ENCODE results near the gene ZFAND2B.

ZFAND2B gene

DNA sequence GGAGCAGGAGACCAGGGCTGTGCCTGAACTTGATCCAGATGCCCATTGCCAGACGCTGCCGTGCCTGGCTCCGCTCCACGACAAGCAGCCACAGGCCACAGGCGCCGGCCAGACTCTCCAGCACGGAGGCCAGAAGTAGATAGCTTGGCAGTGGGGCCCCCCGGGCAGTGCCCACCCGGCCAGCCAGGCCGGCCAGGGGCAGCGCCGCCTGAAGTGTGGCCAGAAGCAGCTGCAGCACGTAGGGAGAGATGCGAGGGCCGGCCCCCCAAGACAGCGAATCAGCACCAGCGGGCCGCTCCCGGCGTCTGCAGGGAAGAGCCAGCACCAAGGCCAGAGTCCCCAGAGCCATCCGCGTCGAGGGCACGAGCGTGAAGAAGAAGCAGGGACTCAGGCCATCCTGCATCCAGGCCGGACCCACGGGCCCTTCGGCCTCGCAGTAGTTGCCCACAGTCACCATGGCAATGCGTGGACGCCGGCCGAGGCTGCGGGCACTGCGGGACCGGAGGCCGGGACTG lies 11.7 kb downstream of the ZFAND2B start:
- Histone ChIP-seq H3K4me3 (ENCODE audit: low read length) (peak overlapping the region; percentile 71), H3K4me1 (ENCODE audit: control insufficient read depth, insufficient read depth, low read length) (peaks cover 31% of the 10 kb centered on the region), H3K4me2 (ENCODE audit: low read length) (peak overlapping the region; percentile 93), H3K9me3 (replicated peaks; ENCODE audit: low read length) (no peaks in the 10 kb centered on the region), H3K36me3 (ENCODE audit: insufficient read depth, low read length) (peaks cover 53% of the 10 kb centered on the region), H3K9ac (ENCODE audit: low read depth, low read length) (peak overlapping the region; percentile 71), H3K27me3 (ENCODE audit: control insufficient read depth, insufficient read depth, low read length) (no peaks in the 10 kb centered on the region)

DNA sequence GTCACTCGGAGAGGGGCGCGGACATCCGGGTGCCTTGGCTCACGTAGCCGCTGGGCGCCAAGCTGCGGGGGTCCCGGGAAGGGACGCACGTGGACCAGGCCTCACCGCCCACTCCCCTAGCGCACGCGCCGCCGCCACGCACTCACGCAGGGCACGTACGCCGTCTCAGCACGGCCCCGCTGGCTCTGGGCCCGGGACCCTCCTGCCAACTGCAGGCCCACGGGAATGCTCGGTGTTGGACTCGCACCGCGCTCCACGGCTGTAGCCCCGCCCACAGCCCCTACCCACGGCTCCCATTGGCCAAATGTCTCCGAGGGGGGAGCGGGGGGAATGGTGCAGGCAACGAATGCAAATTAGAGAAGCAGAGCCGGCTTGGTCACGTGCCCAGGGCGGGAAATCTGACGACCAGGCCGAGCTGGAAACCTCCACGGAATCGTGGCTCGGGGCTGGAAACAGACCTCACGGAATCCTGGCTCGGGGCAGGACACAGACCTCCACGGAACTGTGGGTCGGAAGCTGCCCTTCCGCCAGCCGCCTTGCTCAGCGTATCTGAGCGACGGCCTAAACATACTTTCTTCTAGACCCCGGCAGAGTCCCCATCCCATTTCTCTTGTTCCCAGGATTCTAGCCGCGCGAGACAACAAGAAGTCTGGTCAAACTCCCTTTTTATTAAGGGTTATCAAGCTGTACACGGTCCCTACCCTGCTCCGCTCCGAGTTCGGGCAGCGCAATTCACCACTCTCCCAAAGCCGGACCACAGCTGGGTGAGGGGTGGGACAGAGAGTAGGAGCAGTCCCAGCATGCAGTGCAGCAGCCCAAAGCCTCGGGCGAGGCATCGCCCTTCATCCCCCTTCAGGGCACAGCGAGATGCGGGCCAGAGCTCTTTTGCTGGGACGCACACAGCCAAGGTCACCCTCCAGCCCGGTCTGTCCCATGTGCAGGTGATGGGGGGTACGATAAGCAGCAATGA lies 12.4 kb downstream of the ZFAND2B start, which contains the start of gene ABCB6:
TSS of gene ABCB6 (minus strand) at position 227 of the 970 bp plus-strand sequence. CDS start 285 bp downstream, outside the sequence.
- H3K4me3 ChIP-seq (ENCODE audit: low read length), result peak within 1 kb of the TSS; percentile 71
- H3K9ac ChIP-seq (ENCODE audit: low read depth, low read length), result peak within 1 kb of the TSS; percentile 71
- H3K4me2 ChIP-seq (ENCODE audit: low read length), result peak within 1 kb of the TSS; percentile 93
- no peaks in the 10 kb centered on the region for H3K27me3 ChIP-seq (ENCODE audit: control insufficient read depth, insufficient read depth, low read length)
- peaks cover 31% of the 10 kb centered on the region for H3K4me1 ChIP-seq (ENCODE audit: control insufficient read depth, insufficient read depth, low read length)
- H3K9me3 ChIP-seq (replicated peaks; ENCODE audit: low read length), result no peaks in the 10 kb centered on the region
- H3K36me3 ChIP-seq (ENCODE audit: insufficient read depth, low read length), result peaks cover 53% of the 10 kb centered on the region

DNA sequence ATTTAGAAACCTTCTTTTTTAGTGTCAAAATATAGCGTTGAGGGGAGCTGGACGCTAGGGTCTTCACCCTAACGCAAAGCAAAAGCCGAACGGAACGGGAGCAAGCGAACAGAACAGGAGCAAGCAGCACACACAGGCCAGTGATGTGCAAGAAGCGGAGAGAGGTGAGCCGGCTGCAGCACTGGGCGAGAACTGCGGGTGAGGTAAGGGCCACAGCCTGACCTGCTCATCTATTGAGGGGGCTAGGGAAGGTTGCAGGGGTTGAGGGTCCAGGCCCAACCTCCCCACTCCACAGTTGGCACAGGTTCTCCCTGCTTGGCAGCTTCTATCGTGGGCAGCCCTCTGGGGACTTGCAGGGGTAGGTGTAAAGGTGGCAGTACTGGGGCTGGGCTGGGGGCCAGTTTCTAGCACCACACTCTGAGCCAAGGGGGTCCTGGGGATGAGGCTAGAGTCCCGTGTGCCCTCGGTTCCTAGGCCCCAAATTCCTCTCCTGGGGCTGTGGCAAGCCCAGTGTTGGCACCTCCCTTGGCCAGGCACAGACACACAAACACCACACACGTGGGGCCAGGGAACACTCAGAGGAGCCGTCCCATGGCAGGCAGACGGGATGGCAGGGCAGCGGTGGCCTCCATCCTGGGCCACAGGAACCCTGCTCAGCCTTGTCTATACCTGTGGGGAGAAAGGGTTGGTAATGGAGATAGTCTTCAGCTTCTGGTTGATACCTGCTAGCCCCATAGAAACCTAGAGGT lies 13.4 kb downstream of the ZFAND2B start:
- no peaks in the 10 kb centered on the region for H3K27me3 ChIP-seq (ENCODE audit: control insufficient read depth, insufficient read depth, low read length)
- H3K4me1 ChIP-seq (ENCODE audit: control insufficient read depth, insufficient read depth, low read length), result peaks cover 31% of the 10 kb centered on the region
- peaks cover 54% of the 10 kb centered on the region for H3K36me3 ChIP-seq (ENCODE audit: insufficient read depth, low read length)
- no peak overlapping the region for H3K4me3 ChIP-seq (ENCODE audit: low read length)
- peak overlapping the region; percentile 93 for H3K4me2 ChIP-seq (ENCODE audit: low read length)
- H3K9ac ChIP-seq (ENCODE audit: low read depth, low read length), result peak overlapping the region; percentile 71
- H3K9me3 ChIP-seq (replicated peaks; ENCODE audit: low read length), result no peaks in the 10 kb centered on the region

DNA sequence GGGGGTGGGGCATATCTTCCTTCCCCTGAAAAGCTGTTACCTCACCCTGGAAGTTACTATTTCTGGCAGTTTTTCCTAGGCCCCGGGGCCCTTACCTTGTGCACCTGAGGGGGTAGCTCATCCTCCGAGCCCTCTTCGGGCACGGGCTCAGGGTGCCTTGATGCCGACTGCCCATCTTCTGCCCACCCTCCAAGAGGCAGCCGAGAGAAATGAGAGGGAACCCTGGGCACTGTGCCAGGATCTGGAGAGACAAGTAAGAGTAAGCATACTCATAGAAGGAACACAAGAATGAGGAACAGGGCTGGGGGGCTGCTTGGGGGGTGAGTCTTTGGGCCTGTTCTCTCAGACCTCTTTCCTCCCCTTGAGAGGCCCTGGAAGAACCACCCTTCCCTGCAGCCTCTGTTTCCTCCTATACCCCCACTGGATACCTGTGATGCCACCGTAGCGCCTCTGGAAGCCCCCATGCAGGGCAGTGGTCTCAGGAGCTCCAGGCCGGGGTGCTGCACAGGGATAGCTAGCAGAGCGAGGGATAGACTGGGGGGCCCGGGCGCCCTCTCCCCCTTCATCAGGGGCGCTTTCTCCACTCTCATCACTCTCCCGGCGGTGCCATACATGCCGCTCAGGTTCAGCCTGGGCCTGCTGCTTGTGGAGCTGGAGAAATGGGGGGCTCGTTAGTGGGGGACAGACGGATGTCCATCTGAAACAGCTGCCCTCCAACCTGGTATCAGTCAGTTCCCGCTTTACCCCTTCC lies 14.2 kb downstream of the ZFAND2B start:
- no peaks in the 10 kb centered on the region for H3K9me3 ChIP-seq (replicated peaks; ENCODE audit: low read length)
- no peak overlapping the region for H3K4me3 ChIP-seq (ENCODE audit: low read length)
- H3K27me3 ChIP-seq (ENCODE audit: control insufficient read depth, insufficient read depth, low read length), result no peaks in the 10 kb centered on the region
- peaks cover 31% of the 10 kb centered on the region for H3K4me1 ChIP-seq (ENCODE audit: control insufficient read depth, insufficient read depth, low read length)
- H3K36me3 ChIP-seq (ENCODE audit: insufficient read depth, low read length), result peaks cover 62% of the 10 kb centered on the region
- no peak overlapping the region for H3K4me2 ChIP-seq (ENCODE audit: low read length)
- no peak overlapping the region for H3K9ac ChIP-seq (ENCODE audit: low read depth, low read length)

DNA sequence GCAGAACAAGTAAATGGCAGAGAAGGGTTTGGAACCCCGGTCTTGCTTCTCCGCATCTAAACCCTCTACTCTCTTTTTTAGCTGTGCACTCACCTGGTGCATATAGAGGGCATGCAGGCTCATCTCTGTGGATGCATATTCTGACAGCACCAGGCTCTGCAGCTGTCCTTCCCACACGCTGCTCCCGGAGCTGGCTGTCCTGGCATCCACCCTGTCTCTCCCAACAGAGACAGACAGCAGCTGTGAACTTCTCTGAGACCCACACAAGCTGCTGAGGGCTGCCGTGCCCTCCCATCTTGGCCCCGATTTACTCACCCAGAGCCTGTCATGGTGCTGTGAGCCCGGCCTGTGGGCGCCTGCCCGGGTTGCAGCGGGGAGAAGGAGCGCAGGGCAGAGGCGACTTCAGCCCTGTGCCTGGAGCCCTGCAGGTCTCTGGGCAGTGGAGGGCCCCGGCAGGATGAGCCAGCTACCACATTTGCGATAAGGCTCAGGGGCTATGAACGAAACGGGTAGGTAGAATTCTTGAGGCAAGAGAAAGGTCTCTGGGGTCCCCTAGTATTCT lies 15.5 kb downstream of the ZFAND2B start:
- Histone ChIP-seq H3K9ac (ENCODE audit: low read depth, low read length) (no peak overlapping the region), H3K27me3 (ENCODE audit: control insufficient read depth, insufficient read depth, low read length) (no peaks in the 10 kb centered on the region), H3K36me3 (ENCODE audit: insufficient read depth, low read length) (peaks cover 65% of the 10 kb centered on the region), H3K4me2 (ENCODE audit: low read length) (no peak overlapping the region), H3K9me3 (replicated peaks; ENCODE audit: low read length) (no peaks in the 10 kb centered on the region), H3K4me3 (ENCODE audit: low read length) (no peak overlapping the region), H3K4me1 (ENCODE audit: control insufficient read depth, insufficient read depth, low read length) (peaks cover 25% of the 10 kb centered on the region)

DNA sequence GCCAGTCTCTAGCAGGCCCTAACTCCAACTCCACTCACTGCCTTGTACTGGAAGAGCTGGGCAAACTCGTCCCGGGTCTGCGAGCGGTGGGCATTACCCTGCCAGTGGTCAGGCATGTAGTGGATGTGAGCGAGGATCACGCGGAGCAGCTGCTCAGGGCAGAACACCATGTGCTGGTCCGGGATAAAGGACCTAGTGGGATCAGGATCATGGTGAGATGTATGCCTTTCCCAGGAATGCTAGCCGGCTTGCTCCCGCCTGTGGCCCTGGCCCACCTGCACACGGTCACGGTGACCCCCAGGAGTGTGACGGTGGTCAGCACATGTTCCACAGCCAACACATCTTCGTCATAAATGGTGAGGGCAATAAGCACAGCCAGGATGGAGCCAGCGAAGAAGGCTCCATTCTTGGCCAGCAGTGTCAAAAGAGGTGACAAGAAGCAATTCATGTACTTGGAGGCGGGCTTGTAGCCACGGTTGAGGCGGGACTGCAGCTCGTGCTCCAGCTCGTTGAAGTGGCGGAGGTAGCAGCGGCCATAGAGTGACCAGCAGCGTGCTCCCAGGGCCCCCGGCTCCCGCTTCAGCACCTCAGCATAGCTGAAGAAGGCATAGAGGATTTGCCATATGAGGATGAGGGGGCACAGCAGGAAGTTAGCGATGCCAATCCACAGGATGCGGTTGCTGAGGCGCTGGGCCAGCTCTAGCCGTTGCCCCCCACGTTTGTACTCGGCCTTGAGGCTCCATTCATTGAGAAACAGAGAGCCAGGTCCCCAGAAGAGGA lies 17.4 kb downstream of the ZFAND2B start:
- H3K27me3 ChIP-seq (ENCODE audit: control insufficient read depth, insufficient read depth, low read length), result no peaks in the 10 kb centered on the region
- no peaks in the 10 kb centered on the region for H3K9me3 ChIP-seq (replicated peaks; ENCODE audit: low read length)
- H3K4me1 ChIP-seq (ENCODE audit: control insufficient read depth, insufficient read depth, low read length), result peaks cover 20% of the 10 kb centered on the region
- H3K4me2 ChIP-seq (ENCODE audit: low read length), result no peak overlapping the region
- peaks cover 65% of the 10 kb centered on the region for H3K36me3 ChIP-seq (ENCODE audit: insufficient read depth, low read length)
- no peak overlapping the region for H3K4me3 ChIP-seq (ENCODE audit: low read length)
- H3K9ac ChIP-seq (ENCODE audit: low read depth, low read length), result no peak overlapping the region

DNA sequence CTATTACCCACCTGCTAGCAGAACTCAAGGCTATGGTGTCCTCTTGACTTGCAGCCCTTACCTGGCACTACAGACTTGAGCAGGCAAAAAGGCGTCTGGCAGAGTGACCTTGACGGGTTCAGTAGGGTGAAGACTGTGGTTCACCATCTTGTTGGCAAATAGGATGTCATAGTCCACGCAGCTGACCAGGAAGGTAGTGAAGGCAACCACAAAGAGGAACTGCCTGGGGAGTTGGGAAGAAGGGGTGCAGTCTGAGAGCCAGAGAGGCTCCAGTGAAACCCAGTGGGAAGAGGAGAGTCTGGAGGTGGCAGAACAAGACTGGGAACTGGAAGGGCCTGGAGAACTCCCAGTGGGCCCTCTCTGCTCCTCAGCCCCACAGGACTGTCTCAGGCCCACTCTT lies 18.8 kb downstream of the ZFAND2B start:
- Histone ChIP-seq H3K9ac (ENCODE audit: low read depth, low read length) (no peak overlapping the region), H3K4me3 (ENCODE audit: low read length) (no peak overlapping the region), H3K27me3 (ENCODE audit: control insufficient read depth, insufficient read depth, low read length) (no peaks in the 10 kb centered on the region), H3K4me1 (ENCODE audit: control insufficient read depth, insufficient read depth, low read length) (peaks cover 14% of the 10 kb centered on the region), H3K36me3 (ENCODE audit: insufficient read depth, low read length) (peaks cover 58% of the 10 kb centered on the region), H3K4me2 (ENCODE audit: low read length) (no peak overlapping the region), H3K9me3 (replicated peaks; ENCODE audit: low read length) (no peaks in the 10 kb centered on the region)

DNA sequence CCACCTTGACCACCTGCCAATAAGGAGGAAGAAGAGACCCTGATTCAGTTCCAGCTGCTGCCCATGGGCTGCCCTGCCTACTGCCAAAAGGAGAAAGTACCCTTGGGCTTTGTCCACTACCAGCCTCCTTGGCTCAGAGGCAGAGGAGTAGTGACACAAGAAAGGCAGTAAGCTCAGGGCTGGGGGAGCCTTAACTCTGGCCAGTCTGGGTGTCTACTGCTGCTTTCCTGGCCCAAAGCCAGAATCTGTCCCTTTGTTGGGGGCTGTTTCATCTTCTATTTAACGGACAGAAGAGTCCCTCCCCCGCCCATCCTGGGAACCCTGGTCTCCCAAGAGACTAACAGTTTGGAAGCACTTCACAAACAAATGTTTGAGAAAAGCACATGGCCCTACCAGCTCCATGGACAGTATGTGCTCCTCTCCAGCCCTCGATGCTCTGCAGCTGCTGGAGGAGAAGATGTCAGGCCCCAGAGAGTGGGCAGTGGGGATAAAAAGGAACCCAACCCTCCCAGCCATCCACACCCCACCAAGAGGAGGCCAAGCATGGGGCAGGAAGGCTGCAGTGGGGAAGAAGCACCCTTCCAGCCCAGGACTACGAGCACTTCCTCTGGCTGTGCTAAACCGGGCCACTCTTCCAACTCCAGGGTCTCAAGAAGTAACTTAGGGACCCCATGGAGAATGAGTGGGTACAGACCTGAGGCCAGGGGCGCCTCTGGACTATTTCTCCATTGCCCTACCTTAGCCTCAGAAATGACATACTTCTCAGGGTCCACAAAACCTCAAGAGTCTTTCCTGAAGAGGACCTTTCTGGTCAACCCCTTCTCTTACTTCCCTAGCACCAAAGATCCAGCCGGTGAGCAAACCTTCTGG lies 21.7 kb downstream of the ZFAND2B start:
- Histone ChIP-seq H3K4me1 (ENCODE audit: control insufficient read depth, insufficient read depth, low read length) (peaks cover 15% of the 10 kb centered on the region), H3K9me3 (replicated peaks; ENCODE audit: low read length) (no peaks in the 10 kb centered on the region), H3K36me3 (ENCODE audit: insufficient read depth, low read length) (peaks cover 47% of the 10 kb centered on the region), H3K4me2 (ENCODE audit: low read length) (peak overlapping the region; percentile 92), H3K27me3 (ENCODE audit: control insufficient read depth, insufficient read depth, low read length) (no peaks in the 10 kb centered on the region), H3K4me3 (ENCODE audit: low read length) (peak overlapping the region; percentile 86), H3K9ac (ENCODE audit: low read depth, low read length) (peak overlapping the region; percentile 98)

DNA sequence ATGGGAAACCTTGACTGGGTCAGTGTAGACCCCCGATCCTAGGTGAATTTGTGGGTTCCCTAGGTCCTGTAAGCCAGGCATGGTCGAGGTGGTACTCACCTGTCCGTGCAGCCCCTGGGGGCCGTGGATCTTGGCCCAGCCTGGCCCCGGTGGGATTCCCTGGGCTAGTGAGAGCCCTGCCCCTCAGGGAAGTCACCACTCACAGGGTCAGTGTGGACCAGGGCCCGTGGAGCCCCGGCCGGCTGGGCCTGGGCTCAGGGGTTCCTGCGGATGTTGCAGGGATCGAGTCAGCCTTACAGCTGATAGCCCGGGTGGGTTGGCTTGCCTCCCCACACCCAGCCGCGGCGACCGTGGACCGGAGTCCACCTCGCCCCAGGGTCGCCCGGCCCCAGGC lies 22.3 kb downstream of the ZFAND2B start:
- no peaks in the 10 kb centered on the region for H3K9me3 ChIP-seq (replicated peaks; ENCODE audit: low read length)
- H3K36me3 ChIP-seq (ENCODE audit: insufficient read depth, low read length), result peaks cover 47% of the 10 kb centered on the region
- H3K27me3 ChIP-seq (ENCODE audit: control insufficient read depth, insufficient read depth, low read length), result no peaks in the 10 kb centered on the region
- H3K4me2 ChIP-seq (ENCODE audit: low read length), result peak overlapping the region; percentile 92
- peak overlapping the region; percentile 86 for H3K4me3 ChIP-seq (ENCODE audit: low read length)
- peak overlapping the region; percentile 98 for H3K9ac ChIP-seq (ENCODE audit: low read depth, low read length)
- peaks cover 15% of the 10 kb centered on the region for H3K4me1 ChIP-seq (ENCODE audit: control insufficient read depth, insufficient read depth, low read length)

All from skeletal muscle satellite cell (primary cell).